Cerebellar cortex (tissue), 1 donor: ENCODE measurements around the gene GPC6.

Experiments
- DNase-seq: peaks from one replicate; pipeline ENCODE4 v3.0.0-alpha.2; 2015; ENCODE audit warnings: low spot score

GPC6 gene

DNA sequence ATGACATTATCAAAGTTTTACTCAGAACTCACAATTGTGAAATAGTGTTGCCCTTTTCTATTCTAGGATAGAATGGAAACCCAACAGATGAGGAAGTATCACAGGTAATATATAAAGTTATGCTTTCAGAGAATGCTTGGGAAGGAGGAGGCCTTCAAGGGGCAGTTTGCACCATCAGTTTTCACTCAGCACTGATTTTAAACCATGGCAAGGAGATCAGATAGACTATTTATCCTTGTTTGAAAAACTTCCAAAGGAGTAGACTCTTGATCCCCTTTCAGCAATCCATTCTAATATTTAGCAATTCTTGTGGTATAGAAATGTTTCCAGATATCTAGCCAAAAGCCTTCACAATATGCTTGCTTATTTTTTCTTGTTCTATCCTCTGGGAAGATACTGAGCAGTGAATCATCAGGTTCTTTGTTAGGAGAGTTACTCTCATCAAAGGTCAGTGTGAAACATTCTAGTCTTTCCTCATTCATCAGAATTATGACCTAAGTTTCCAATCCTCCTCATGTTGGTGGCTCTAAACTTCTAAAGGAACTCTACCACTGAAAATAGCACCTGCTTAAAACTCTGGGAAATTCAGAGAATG is 3.8 kb downstream of the GPC6 start:
- no peak for DNase-seq

DNA sequence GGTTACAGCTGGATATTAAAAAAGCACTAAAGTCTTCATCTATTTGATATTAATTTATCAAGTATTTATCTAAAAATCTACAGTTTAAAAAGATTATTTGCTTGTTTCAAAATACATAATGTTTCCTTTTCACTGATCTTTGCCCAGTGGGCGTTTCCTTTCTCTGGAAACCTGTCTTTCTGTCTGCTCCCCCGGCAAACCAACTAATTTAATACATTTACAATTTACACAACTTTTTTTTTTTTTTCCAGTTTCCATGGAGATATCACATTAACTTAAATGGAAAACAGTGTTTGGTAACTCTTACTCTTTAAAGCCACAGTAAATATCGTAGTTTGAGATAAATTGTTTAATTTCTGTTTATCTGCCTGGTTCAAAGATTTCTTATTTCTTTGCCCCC is 5.3 kb downstream of the GPC6 start:
- no peak for DNase-seq

DNA sequence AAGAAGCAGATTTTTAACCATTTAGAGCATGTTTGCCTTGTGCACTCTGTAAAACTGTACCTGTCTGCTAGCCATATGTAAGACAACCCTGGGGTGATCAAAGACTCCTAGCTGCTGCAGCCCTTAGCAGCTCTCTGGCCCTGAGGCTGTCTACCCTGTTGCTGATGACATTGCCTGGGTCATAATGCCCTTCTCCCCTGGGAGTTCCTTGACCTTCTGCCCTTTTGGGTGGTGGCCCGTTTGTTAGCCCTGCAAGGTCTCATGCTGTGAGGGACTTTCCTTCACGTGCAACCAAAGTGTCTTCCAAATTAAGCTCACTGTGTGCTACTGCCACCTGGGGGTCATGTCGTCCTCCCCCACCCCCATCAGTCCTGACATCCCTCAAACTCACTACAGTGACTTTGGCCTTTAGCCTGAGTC is 7.4 kb downstream of the GPC6 start:
- DNase-seq: no peak

DNA sequence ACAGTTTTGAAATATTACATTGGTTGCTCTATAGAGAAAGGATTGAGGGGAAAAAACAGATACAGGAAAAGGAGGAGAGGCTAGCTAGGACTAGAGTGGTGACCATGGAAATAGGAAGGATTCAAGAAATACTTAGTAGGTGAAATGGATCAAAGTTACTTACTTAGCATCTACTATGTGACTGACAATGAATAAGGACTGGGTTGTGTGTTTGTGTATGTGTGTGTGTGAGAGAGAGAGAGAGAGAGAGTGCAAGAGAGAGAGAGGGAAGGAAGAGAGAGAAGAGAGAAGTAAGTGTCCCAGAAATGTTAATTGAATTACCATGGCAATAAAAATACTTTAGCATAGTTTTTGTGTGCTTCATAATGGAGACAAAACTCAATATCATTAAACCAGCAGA is 7.9 kb downstream of the GPC6 start:
- DNase-seq: no peak

DNA sequence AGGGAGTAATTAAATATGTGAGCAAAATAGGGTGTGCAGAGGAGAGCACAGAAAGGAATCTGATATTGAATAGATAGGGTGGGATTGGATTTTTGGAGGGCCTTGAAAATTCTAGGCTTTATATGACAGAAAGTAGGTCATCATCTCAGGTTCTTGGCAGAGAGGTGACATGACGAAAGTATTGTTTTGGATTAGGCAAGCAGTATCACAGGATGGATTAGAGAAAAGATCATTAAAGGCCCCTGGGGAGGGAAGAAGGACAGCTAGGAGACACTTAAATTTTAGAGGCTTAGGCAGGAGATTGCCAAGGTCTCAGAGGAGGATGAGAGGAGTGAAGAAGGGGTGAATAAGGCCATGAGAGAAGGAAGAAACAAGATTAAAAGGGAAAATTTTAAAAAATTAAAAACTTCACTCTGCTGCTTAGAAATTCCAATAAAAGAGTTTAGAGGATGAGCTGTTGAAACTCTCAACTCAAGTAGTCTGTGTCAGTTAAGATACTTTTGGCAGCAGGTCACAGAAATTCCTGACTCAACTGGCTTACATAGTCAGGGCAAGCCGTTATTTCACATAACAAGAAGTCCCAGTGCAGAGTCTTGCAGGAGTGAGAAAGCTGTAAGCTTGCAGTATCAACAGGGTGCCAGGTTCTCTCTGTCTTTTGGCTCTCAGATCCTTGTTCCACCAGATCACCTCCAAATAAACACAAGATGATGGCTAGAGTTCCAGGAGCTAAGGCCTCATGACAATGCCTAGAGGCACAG is 8.8 kb downstream of the GPC6 start:
- no peak for DNase-seq

DNA sequence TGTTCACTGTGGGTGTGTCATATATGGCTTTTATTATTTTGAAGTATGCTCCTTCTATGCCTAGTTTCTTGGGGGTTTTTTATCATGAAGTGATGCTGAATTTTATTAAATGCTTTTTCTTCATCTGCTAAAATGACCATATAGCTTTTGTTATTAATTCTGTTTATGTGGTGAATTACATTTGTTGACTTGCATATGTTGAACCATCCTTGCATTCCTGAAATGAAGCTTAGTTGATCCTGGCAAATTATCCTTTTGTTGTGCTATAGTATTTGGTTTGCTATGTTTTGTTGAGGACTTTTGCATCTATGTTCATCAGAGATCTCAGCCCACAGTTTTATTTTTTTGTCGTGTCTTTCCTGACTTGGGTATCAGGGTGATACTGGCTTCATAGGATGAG is 12.1 kb downstream of the GPC6 start:
- DNase-seq: no peak

DNA sequence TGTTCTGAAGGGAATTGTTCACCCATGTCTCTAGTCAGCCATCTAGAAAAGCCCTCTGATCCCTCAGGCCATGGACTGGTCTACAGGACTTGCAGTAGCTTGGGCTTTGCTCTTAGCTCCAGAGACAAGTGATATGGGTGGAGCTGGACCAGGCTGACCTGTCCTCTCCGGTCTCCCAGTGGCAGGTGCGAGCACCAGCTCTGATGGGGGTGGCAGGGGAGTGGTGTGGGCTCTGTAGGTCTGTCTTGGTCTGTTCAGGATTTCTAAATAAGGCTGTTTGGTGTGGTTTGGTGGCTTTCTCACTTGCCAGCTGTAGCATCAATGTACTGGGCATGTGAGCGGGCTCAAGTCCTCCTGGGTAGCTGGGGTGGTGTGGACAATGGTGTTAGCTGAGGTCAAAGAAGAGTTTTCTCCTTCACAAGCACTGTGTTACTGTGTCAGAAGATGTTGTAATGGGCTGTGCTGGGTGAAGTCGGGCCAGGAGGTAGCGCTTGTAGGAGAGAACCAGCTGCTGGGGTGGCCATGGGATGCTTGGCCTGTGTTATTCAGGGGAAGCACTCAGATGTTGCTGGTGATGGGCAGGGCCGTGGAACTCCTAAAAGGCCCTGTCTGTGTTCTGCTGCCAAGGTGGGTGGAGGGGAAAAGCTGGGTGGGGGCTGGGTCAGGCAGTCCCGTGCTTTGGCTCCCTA is 16.9 kb downstream of the GPC6 start:
- no peak for DNase-seq

DNA sequence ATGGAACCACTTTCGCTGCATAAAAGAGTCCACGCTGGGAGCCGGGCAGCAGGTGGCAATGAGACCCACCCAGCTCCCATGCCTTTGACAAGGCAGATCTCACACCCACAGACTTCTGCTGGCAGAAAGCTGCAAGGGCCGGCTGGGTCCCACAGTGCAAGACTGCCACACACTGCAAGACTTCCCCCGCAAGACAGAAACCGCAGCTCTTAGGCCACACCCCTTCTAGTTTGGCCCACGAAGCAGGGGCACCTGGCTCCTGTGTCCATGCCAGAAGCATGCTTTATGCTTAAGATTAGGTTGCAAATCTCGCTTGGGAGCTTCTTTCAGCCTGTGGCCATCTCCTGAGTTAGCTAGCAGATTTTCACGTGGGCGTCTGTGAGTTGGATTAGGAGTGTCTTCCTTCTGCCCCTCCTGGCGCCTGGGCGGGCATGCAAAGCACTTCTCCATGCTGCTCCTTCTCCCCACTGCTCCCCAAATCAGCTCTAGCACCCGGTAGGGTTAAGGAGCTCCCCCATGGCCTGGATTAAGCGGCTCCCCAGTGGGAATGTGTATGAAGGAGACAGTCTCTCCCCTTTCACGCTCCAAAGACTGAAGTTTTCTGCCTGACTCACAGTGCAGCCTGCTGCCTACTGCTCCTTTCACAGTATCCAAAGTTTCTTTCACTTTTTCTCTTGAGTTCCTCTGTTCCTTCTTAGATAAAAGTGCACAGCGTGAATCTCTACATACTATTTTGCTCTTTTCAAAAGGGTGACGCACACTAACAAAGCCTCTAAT is 17.7 kb downstream of the GPC6 start:
- no peak for DNase-seq

DNA sequence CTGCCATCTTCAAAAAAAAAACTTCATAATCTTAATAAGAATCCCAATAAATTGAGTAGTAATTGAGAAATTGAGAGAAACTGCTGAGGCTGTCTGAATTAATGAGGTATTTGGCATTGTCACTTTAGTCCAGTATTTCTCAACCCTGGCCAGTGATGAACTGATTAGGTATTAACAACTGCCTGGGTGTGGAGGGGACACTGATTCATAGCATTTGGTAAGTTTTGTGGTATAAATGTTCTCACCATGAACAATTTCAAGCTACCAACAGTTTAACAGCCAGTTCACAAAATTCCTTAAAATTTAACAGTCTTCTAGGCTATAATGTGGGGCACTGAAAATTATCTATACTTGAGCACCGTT is 18.3 kb downstream of the GPC6 start:
- no peak for DNase-seq

DNA sequence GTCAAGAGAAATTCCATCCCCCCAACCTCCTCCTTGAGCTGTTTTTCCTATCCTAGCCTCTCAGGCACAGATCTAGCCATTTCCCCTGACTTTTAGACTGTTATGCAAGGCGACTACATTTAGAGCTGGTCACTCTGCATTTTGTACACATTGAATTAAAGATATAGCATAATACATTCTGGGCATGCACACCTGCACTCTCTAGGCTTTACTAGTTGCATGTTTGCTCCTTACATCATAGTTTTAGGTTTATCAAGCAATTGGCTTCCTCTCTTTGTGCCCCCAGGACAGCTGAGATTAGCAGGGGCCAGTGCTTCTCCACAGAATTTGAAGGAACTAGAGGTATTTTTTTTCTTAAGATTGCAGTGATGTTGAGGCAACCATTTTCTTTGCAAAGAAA is 19.5 kb downstream of the GPC6 start:
- no peak for DNase-seq

DNA sequence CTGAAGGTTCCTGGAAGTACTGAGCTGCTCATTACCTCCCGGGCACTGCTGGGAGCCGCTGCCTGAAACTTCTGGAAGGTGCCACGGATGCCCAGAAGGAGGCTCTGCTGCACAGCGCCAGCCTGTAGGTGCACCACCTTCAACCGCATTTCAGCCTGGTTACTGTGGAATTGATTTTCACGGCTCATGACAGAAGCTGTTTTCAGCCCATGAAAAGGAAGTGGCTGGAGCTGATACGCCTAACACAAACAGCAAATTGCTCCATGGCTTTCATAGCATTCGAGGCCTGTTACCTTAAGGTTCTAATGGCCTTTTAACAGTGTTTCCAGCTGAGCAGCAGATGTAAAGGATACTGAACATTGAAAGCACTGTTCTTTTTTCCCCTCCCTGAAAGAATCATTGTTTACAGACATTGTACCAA is 22.0 kb downstream of the GPC6 start:
- peak; percentile 11 for DNase-seq

DNA sequence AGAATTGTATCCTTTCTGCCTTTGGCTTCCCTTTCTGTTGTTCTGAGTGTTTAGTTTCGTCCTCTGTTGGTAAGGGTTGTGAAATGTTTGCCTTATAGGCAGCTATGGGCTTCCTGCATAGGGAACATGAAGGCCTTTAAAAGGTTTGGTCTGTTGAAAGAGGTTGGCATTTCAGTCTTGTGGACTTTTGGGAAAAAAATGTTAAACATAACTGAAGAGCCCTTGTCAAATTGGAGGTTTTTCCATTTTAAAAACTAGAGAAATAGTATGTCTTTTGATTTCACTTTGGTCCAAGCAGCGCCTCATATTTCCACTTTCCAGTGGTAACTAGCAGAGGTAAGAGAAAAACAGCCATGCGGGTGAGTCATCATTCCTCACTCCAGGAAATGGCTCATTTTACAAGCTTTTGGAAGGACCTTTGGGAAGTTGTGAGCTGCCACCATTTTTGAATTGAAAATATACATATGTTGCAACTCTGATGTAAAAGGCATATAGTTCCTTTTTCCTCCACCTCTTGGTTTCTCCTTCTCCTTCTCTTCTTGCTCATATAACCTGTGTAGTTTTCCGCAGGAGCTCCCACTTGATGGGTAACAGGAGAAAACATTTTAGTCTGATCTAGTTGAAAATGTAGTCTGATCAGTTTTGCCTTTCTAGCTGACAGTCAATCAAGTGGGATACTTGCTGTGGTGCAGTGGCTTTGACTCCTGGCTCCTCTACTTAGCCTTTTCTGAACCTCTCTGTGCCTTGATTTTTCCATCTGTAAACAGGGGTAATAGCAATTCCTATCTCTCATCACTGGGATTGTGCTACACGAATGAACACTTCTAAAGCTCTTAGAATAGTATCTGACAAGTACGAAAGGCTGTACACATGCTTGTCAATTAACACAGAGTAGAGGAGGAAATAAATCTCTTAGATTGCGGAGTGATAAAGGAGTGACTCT is 23.0 kb downstream of the GPC6 start:
- DNase-seq: no peak

DNA sequence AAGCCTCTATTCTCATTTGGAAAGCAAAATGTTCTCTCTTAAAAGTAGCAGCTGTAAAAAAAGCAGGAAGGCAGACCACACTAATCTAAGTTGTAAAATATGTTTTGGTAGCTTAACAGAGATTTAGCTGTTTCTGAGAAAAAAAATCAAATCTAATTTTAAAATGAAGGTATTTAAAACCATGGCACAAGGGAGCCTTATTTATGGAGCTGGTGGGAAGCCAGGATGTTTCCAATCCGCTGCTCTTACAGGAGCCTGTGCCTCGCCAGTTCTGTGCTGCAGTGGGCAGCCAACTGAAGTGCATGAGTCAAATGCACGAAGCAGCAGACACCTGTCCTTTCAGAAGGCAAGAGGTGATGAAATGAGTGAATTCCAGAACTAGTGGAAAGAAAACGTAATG is 28.2 kb downstream of the GPC6 start:
- no peak for DNase-seq

DNA sequence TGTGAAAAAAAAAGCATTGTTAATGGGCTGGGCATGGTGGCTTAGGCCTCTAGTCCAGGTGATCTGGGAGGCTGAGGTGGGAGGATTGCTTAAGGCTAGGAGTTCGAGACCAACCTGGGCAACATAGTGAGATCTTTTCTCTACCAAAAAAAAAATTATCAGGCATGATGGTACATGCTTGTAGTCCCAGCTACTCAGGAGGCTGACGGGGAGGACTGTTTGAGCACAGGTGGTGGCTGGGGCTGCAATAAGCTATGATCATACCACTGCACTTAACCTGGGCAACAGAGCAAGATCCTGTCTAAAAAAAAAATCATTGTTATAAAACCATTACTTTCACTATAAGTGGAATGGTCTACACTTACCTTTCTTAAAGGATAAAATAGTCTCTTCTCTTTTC is 30.4 kb downstream of the GPC6 start:
- no peak for DNase-seq

DNA sequence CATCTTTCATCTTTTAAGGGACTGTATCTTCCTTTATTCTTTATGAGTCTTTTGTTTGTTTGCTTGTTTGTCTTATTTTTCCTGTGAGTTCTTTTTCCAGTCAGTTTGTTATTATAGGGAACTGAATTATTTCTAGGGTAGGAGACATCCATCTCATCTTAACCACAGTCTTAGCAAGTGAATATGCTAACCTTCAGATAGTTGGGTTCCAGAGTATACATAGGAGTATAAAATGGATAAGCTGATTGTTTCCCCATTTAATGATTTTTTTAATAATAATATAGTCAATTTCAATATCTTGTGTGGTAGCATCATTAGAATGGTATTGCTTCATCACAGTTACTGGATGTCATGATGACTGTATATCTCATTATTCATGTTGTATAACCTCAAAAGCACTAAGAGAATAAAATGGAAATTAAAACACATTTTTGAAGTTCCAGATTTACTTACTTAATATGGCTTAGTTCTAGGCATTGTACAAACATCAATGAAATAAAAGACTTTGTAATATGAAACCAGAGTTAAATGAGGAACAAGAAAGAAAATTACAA is 33.0 kb downstream of the GPC6 start:
- no peak for DNase-seq

DNA sequence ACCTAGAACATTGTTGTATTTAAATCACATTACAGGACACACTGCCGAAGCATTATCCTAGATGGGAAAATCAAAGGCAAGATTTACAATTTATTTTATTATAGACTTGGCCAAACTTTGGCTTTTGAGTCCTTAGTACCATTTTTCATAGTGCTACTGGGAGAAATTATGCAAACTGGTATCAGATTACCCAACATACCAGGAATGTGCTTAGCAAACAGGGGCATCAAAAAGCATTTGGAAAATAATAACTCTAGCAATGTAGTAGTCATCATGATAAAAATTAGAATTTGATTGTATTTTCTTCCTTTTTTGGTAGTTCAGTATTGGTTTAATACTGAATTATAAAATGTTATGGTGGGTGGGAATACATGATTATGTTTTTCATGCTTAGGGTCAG is 34.0 kb downstream of the GPC6 start:
- no peak for DNase-seq

DNA sequence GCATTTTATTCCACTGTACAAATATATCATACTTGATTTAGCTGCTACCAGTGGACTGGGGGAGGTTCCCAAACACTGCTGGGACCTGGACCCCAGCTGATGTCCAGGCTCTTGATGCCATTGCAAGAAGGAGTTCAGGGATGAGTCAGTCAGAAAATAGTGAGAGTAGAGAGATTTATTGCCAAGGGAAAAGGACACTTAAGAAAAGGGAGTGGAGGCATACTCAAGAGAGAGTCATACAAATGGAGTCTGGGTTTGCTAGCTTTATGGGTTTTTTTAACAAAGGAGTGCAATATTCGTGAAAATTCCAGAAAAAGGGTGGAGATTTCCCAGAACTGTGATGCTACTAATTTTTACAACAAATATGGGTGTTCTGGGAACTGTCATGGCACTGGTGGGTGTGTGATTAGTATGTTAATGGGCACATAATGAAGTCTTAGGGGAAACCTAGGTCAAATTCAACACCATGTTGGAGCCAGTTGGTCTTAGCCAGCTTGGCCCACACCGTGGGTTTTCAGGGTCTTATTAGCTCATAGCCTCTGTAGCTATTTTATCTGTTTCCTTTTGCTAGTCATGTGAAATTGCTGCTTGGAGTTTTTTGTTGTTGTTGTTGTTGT is 36.2 kb downstream of the GPC6 start:
- DNase-seq: no peak

DNA sequence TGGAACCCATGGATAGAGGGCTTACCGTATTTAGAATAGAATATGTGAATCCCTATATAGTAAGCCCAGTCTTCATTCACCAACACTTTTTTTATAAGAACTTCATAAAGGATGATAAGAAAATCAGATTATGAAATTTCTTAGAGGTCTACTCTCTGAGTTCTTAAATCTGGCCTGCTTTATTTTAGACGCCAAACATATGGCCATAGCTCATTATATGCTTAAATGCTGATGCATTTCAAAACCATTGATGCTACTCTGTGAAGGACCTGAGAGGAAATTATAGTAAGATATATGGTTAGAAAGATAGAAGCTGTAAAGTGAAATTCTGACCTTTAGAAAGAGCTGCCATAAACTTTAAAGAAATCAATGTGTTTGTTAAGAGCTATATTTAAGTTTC is 38.3 kb downstream of the GPC6 start:
- DNase-seq: no peak

DNA sequence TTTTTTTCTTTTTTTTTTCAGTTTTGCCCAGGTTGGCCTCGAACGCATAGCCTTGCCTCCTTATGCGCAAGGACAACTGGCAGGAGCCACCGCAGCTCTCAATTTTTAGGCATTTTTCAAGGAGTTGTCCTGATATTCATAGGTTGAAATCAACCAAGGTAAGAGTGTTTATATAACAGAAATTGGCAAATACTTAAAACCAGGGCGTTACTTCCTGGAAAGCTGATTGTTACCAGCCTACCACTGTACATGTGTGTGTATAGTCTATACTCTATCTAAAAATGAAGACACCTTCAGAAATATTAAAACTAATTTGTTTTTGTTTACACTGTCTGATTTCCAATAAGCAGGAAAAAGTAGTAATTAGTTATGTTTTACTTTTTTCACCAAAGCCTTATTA is 39.2 kb downstream of the GPC6 start:
- no peak for DNase-seq

DNA sequence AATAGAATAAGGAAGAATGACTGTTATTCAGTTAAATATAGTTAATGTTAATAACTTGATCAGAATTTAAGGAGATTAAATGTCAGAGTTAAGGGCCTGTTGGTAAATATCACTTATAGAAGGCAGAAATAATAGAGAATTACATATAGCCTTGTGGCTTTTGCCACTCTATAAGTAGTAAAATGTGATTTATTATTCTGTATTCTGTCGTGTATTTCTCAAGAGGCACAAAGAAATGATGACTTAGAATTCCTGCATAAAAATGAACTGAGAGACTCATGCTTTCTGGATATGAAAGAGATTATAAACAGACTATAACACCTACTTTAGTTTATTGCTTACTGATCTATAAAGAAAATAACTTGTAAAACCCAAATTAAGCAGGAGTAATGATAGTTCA is 40.1 kb downstream of the GPC6 start:
- DNase-seq: no peak
